ENCODE data around the gene MAP9.
A peak's percentile ranks its signal among the peaks of the same experiment; 100 is the strongest.
"Not testable (repeated sequence)": the region's sequence is repeated elsewhere in the genome, so short reads cannot be mapped to it uniquely, and the experiment has no call there.

Gene MAP9

GRCh38 chr4:155376387-155377268 lies at the start of gene MAP9:
Gene MAP9, minus strand, starts transcription at chr4:155376965. Its CDS starts 1,115 bp downstream, at chr4:155375850.
- DNase-seq (ENCODE audit: low read depth in 2 of 3, low spot score in 1 of 3) = peak; percentile 78 to 83 (median 81)

DNA sequence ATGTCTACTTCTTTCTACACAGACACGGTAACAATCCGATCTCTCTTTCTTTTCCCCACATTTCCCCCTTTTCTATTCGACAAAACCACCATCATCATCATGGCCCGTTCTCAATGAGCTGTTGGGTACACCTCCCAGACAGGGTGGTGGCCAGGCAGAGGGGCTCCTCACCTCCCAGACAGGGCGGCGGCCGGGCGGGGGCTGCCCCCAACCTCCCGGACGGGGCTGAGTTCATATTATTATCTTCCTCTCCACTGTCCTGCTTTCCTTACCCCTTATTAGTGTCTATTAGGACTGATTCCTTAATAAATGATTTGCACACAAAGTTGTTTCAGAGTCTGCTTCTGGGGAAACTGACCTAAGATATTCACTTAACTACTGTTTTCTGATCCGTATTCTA lies 48.0 kb upstream of the MAP9 start:
- not testable (repeated sequence) for DNase-seq (ENCODE audit: low read depth in 2 of 3, low spot score in 1 of 3)

- DNase-seq (ENCODE audit: low read depth in 2 of 3, low spot score in 1 of 3) = no peak
Measured at GRCh38 chr4:155423671-155424070, 46.9 kb upstream of the MAP9 start.

DNA sequence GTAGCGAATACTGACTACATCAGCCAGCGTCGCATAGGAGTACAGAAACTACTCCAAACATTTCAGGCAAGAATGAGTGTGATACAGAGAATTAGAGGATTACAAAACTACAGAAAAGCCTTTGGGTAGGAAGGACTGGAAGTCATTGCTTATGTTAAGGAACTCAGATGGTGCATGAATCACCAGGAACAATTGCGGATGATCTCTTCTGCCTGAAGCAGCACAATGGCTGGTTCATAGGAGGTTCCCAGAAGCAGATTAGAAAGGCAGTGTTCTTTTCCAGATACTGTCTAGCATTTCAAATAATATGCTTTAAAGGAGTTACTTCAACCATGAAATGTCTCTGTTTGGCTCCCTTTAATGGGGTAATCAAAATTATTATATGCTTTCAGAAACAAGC lies 42.5 kb upstream of the MAP9 start:
- DNase-seq (ENCODE audit: low read depth in 2 of 3, low spot score in 1 of 3) = no peak

- no peak for DNase-seq (ENCODE audit: low read depth in 2 of 3, low spot score in 1 of 3)
Measured at GRCh38 chr4:155415662-155416061, 38.9 kb upstream of the MAP9 start.

DNA sequence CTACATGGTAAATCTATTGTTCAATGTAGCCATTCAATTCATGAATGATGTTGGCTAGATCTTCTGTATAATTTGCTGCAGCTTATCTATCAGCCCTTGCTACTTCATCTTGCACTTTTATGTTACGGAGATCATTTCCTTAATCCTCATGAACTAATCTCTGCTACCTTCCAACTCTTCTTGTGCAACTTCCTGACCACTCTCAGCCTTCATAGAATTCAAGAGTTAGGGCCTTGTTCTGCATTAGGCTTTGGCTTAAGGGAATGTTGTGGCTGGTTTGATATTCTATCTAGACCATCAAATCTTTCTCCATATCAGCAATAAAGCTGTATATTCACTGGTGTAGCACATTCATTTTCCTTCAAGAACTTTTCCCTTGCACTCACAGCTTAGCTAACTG lies 36.7 kb upstream of the MAP9 start:
- DNase-seq (ENCODE audit: low read depth in 2 of 3, low spot score in 1 of 3) = no peak

DNA sequence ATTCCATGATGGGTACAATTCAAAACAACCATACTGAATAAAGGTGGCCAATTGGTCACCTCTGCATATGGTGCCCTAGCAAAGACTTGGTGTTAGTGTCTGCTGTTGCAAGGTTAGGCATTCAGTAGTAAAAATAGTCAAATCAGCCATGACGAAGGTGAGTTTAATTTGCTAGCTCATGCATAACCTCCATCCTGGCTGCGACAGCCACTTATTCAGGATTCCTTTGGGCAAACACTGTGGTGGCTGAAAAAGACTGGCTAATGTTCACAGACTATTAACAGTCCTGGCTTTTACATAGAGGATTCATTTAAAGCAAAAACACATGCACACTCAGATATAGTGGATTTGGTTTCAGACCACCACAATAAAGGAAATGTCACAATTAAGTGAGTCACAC lies 34.8 kb upstream of the MAP9 start:
- DNase-seq (ENCODE audit: low read depth in 2 of 3, low spot score in 1 of 3) = no peak

GRCh38 chr4:155408796-155409195 lies 32.0 kb upstream of the MAP9 start:
- no peak for DNase-seq (ENCODE audit: low read depth in 2 of 3, low spot score in 1 of 3)

DNA sequence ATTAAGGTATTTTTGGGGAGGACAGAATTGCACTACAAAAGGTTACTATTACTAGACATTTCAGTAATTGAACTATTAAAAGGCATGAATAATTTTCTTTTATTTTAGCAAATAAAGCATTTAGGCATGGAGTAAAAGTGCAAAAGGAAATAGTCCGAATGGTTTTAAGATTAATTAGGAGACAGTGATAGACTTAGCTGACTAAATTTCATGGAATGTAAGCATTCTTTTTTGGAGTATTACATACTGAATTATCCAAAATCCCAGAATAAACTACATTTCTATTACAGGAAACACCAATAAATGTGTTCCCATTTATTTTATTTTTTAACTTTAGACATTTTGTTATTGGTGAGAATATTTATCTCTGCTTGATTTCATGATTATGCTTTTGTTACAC lies 30.7 kb upstream of the MAP9 start:
- no peak for DNase-seq (ENCODE audit: low read depth in 2 of 3, low spot score in 1 of 3)

GRCh38 chr4:155405059-155405458 lies 28.3 kb upstream of the MAP9 start:
- no peak for DNase-seq (ENCODE audit: low read depth in 2 of 3, low spot score in 1 of 3)

DNA sequence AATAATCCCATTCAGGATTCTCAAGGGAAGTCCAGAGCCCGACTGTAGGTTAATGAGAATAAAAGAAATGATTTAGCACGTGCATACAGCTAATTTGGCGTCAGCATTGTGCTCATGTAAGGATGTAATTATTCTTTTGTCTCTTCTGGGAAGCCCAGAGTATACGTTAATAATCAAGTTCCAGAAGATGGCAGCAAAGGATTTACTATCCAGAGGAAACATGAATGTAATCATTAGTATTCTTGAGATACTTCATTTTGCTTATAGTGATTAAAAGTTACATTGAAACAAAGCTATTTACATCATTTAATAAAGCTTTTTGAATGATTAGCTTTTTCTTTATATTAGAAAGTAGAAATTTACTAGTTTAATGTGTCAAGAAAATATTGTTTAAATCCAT lies 27.1 kb upstream of the MAP9 start:
- no peak for DNase-seq (ENCODE audit: low read depth in 2 of 3, low spot score in 1 of 3)

GRCh38 chr4:155402941-155403340 lies 26.2 kb upstream of the MAP9 start:
- DNase-seq (ENCODE audit: low read depth in 2 of 3, low spot score in 1 of 3) = no peak

- DNase-seq (ENCODE audit: low read depth in 2 of 3, low spot score in 1 of 3) = no peak
Measured at GRCh38 chr4:155400893-155401292, 24.1 kb upstream of the MAP9 start.

DNA sequence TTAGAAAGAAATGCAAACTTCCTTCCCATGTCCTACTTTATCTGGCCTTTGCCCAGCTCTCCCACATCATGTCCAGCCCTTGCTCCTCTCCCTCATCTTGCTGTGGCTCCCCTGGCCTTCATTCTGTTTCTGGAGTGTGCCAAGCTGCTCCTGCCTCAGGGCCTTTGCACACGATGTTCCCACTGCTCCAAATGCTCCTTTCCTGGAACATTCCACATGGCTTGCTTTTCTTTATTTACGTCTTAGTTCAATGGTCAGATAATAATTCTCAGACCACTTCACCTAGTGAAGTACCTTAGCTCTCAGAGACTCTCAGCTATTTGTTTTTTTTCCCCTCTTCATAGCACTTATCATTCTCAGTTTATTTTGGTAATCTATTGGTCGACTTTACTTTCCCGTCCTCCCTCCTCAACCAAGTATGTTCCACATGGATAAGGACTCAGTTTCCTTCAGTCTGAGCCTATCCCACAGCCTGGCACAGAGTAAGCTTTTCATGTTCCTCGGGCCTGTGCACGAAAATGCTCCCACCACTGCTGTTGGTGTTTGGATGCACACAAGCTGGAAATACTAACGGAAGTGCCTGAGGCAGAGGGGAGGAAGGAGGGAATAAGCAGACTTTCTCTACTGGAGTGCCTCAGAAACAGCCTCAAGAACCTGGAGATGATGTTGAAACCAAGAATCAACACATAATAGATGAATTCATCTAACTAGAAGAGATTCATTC lies 23.4 kb upstream of the MAP9 start:
- DNase-seq (ENCODE audit: low read depth in 2 of 3, low spot score in 1 of 3) = no peak

- no peak for DNase-seq (ENCODE audit: low read depth in 2 of 3, low spot score in 1 of 3)
Measured at GRCh38 chr4:155392481-155393184, 15.9 kb upstream of the MAP9 start.

DNA sequence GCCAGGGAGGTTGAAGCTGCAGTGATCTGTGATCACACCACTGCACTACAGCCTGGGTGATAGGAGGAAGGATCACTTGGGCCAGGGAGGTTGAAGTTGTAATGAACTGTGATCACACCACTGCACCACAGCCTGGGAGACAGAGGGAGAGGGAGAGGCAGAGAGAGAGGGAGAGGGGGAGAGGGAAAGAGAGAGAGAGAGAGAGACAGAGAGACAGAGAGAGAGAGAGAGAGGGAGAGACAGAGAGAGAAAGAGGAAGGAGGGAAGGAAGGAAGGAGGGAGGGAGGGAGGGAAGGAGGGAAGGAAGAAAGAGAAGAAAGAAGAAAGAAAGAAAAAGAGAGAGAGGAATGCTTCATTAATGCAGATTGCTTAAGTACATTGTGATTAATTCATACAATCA lies 15.2 kb upstream of the MAP9 start:
- no peak for DNase-seq (ENCODE audit: low read depth in 2 of 3, low spot score in 1 of 3)

DNA sequence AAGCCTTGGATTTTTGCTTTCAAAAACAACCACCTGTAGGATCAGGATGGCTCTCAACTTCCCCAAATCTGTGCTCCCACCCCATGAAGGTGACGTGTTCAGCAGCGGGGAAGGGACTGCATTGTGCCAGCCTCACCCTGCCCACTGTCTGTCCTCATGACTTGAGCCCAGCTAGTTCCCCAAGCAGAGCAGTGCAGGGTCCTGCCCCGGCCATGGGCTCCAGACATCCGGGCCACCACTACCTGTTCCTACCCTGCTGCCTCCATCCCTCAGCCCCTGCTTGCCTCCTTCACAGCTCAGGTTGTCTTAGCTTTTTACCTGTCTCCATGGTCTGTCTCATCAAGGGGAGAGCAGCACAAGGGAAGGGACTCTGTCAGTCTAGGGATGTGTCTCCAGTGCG lies 11.4 kb upstream of the MAP9 start:
- no peak for DNase-seq (ENCODE audit: low read depth in 2 of 3, low spot score in 1 of 3)

GRCh38 chr4:155383541-155383940 lies 6.8 kb upstream of the MAP9 start:
- DNase-seq (ENCODE audit: low read depth in 2 of 3, low spot score in 1 of 3) = no peak

- no peak for DNase-seq (ENCODE audit: low read depth in 2 of 3, low spot score in 1 of 3)
Measured at GRCh38 chr4:155377276-155377675, 511 bp upstream of the MAP9 start.

DNA sequence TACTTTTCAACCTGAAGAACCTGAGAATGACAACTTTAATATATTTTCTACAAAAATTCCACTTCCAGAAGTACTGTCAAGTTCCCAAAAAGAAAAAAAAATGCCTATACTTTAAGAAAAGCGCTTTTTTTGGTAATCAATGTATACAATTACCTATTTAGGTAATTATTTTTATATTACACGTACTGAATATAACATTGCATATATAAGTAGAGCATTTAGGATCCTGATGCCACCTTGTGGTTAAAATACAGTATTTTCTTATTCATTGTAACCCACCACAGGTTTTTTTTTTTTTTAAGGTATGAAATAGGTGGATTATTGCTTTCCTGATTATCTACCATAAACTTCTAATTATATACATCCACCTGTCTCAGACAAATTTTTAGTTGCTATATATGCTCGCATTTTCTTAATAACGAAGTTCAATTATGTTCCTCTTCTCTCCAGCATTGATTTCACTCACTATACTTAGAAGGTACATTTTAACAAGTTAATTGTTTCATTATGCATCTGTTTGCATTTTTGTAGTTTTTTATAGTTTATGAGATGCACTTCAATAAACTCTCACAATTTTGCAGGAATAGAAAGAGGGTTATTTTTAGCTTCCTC lies 5.2 kb downstream of the MAP9 start:
- DNase-seq (ENCODE audit: low read depth in 2 of 3, low spot score in 1 of 3) = no peak

GRCh38 chr4:155367608-155368007 lies 9.2 kb downstream of the MAP9 start:
- no peak for DNase-seq (ENCODE audit: low read depth in 2 of 3, low spot score in 1 of 3)
